ENCODE results near the gene BTN2A1.
"Not testable (repeated sequence)": the region's sequence is repeated elsewhere in the genome, so short reads cannot be mapped to it uniquely, and the experiment has no call there.

BTN2A1 gene

DNA sequence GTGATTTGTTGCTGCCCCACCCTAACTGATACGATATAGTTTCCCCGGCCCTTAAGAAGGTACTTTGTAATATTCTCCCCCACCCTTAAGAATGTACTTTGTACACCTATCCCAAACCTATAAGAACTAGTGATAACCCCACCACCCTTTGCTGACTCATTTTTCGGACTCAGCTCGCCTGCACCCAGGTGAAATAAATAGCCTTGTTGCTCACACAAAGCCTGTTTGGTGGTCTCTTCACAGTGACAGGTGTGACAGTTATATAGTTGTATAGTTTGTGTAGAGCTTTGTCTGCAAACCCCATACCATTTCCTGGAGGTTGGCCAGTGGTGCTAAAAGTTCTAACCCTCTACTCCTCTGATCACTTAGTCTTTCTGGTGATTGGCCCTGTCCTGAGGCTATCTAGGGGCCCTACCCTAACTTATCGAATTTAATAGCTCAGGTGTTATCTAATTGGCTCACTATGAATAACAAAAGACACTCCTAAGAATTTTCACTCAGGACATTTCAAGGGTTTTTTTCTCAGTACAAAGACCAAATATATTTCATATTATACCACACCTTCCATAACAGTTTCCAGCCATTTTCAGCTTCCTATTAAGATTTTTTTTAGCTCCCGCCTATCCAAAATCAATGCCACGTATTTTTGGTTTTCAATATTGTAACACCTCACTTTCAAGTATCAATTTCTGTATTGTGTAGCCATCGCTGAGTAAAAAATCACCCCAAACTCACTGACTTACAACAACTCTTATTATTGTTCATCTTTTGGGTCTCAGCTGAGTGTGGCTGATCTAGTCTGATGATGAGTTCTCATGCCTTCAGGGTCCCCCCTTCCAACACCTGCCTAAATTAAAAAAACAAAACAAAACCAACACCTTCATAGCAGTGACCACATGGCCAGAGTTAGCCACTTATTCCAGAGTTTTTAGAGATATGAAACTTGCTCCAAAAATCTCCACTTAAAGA, 32.5 kb downstream of the BTN2A1 start:
- DNase-seq (ENCODE audit: extremely low read depth in 1 of 2, low read depth in 1 of 2): no peak

DNA sequence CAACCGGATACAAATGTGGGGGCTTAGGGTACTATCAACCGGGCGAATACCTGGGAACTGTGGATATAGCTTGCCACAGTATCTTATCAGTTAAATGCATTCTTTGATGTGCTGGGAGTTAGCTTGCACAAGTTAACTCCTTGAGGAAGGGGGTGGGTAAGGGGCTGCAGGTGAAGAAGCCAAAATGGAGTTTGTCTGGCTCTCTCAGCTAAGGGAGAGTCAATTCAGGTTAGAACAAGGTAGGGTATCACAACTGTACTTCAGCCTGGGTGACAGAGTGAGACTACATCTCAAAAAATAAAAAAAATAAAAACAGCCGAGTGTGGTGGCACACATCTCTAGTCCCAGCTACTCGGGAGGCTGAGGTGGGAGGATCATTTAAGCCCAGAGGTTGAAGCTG, 33.8 kb downstream of the BTN2A1 start:
- no peak for DNase-seq (ENCODE audit: extremely low read depth in 1 of 2, low read depth in 1 of 2)

DNA sequence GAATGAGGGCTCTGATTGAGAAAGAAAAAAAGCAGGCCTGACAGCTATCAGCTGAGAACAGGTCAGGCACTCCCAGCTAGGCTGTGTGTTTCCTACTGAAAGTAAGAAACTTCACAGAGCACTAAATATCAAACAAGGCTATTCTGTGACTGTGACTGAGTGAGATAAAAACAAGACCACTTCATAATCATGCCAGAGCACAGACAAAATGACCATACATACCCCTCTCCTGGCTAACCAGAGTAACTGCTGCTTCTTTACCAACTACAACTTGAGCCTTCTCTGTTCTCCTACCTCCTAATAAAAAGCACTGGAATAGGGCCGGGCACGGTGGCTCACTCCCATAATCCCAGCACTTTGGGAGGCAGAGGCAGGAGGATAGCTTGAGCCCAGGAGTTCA, 35.5 kb downstream of the BTN2A1 start:
- no peak for DNase-seq (ENCODE audit: extremely low read depth in 1 of 2, low read depth in 1 of 2)

DNA sequence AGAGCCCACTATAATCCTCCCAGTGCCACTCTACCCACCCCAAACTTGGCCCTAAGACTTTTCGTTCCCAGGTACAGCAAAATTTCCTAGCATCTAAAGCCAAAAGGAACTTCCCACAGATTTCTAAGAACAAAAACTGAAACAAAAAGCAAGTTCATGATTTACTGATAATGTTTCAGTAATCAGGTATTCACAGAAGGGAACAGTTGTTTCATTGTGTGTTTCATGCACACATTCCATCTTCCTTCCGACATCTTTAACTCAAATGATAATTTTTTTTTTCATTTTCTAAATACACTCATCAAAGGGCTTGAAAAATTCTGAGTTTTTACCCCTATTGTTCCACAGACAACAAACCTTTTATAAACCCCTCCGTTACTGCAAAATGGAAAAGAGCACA, 36.4 kb downstream of the BTN2A1 start:
- DNase-seq (ENCODE audit: extremely low read depth in 1 of 2, low read depth in 1 of 2): no peak

DNA sequence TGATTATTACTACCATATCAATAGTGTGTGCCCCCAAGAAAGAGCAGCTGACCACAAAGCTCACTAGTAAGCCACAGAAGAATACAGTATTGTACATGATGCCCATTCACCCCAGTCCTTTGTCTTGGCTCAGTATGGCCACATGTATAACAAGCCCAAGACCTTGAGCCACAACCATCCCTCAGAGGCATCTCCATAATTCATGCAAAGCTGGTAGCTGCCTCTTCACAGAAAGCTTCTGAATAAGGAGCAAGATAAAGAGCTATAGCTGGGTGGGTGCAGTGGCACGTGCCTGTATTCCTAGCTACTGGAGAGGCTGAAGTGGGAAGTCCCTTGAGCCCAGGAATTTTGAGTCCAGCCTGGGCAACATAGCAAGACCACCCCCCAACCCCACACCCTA, 37.5 kb downstream of the BTN2A1 start:
- DNase-seq (ENCODE audit: extremely low read depth in 1 of 2, low read depth in 1 of 2): no peak

DNA sequence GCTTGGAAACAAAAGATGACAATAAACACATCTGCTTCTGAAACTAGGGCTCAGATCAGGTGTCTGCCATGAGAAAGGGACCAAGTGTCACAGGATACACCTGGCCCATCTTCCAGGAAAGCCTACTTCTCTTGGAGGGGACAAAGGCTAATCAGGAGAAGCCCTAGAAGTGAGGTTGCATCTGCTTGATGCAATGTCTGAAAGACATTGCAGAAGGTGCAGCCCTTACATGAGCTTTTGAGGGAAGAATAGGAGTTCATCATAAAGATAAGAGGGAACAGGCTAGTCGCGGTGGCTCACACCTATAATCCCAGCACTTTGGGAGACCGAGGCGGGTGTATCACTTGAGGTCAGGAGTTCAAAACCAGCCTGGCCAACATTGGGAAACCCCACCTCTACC, 39.9 kb downstream of the BTN2A1 start:
- no peak for DNase-seq (ENCODE audit: extremely low read depth in 1 of 2, low read depth in 1 of 2)

DNA sequence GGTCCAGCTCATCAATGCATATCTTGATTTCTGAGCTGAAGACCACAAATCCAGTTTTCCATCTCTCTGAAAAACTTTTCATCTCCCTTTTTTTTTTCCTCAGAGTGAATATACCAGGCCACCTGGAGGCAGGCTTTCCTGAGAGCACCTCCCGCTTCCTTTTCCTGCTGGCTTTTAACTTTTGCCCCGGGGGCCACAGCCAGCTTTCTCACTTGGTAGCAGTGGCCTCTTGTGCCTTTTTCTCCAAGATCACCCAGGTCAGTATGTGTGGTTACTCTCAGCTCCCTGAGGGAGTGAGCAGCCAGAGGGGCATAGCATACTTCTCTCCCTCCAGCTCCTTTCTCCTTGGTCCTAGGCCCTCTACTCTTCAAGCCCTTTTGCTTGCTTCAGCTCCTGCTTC, 42.3 kb downstream of the BTN2A1 start, which contains the start of gene BTN1A1:
Gene BTN1A1, plus strand, starts transcription at position 202 of the 400 bp plus-strand sequence. CDS start 984 bp downstream, outside the sequence.
- no peak for DNase-seq (ENCODE audit: extremely low read depth in 1 of 2, low read depth in 1 of 2)

DNA sequence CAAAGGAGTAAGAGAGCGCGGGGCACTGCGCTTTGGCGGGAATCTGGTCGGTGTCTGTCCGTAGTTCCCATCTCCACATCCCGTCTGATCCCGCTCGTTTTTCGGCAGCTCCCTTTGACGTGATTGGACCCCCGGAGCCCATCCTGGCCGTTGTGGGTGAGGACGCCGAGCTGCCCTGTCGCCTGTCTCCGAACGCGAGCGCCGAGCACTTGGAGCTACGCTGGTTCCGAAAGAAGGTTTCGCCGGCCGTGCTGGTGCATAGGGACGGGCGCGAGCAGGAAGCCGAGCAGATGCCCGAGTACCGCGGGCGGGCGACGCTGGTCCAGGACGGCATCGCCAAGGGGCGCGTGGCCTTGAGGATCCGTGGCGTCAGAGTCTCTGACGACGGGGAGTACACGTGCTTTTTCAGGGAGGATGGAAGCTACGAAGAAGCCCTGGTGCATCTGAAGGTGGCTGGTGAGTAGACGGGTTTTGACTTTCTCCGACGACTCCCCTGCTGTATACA, 43.8 kb downstream of the BTN2A1 start:
- DNase-seq (ENCODE audit: extremely low read depth in 1 of 2, low read depth in 1 of 2): peak in 1 of 2 donors; percentile 7

DNA sequence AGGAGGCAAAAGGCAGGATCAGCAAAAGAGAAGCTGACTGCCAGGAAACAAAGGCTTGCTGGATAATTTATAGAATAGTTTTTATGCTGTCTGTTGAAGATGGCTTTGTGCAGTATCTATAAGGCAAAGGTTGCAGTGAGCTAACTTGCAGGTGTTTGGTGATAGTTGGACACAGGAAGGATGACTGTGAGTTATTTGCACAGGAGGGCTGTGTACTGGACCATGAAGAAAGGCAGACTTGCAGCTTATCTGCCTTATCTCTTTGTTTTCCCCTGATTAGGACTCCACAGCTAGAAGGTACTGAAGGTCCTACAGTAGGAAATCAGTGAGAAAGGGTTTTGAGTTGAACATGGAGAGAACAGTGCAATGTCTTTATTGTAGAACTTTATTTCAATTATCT, 44.4 kb downstream of the BTN2A1 start:
- no peak for DNase-seq (ENCODE audit: extremely low read depth in 1 of 2, low read depth in 1 of 2)

DNA sequence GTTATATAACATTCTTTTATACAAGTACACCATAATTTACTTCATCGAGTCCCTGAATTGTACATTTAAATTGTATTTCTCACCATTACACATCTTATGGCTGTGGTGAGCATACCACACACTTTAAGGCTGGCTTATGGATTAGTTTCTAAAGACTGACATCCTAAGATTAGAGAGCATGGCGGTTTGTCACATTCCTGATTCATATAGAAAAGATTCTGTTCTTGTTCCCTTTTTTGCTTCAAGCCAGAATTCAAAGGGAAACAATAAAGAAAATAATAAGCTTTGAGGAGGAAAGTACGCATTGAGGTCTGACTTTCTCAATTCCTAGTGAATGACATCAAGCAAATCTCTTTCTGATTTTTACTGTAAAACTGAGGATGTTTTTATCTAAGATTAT, 44.9 kb downstream of the BTN2A1 start:
- no peak for DNase-seq (ENCODE audit: extremely low read depth in 1 of 2, low read depth in 1 of 2)

DNA sequence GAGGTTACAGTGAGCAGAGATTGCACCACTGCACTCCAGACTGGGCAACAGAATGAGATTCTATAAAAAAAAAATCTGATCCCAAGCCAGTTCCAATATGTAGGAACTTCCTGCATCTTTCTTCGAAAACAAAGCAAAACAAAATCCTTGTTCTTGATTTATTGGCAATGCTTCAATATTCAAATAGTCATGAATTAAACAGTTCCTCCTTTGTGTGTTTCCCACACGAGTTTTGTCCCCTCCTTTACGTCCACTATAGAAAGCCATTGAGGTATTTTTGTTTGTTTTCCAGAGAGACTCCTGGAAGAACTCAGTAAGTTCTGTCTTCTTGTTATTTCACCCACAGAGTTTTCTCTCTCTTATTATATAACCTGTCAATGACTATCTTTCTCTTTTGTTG, 49.9 kb downstream of the BTN2A1 start:
- no peak for DNase-seq (ENCODE audit: extremely low read depth in 1 of 2, low read depth in 1 of 2)

DNA sequence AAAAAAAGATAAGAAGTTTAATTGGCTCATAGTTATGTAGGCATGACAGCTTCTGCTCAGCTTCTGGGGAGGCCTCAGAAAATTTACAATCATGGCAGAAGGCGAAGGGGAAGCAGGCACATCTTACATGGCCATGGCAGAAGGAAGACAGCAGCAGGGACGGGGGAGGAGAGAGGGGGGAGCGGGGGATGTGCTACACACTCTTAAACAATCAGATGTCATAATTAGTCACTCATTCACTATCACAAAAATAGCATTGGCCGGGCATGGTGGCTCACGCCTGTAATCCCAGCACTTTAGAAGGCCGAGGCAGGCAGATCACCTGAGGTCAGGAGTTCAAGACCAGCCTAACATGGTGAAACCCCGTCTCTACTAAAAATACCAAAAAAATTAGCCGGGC, 53.3 kb downstream of the BTN2A1 start:
- DNase-seq (ENCODE audit: extremely low read depth in 1 of 2, low read depth in 1 of 2): not testable (repeated sequence)

DNA sequence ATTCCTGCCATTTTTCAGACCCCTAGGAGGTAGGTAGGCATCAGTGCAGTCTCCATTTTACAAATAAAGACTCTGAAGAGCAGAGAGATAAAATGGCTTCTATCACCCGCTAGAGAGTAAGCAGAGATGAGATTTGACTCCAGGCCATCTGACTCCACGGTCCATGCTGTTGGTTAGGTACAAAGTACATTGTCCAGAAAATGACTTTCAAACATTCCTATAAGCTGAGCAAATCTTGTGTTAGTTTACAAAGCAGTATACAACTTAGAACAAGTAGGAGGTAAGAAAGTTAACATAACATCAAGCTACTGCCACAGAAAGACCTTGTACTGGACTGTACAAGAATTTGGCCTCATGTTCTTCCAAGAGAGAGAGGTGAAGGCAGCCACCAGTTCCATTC, 57.2 kb downstream of the BTN2A1 start:
- DNase-seq (ENCODE audit: extremely low read depth in 1 of 2, low read depth in 1 of 2): no peak

DNA sequence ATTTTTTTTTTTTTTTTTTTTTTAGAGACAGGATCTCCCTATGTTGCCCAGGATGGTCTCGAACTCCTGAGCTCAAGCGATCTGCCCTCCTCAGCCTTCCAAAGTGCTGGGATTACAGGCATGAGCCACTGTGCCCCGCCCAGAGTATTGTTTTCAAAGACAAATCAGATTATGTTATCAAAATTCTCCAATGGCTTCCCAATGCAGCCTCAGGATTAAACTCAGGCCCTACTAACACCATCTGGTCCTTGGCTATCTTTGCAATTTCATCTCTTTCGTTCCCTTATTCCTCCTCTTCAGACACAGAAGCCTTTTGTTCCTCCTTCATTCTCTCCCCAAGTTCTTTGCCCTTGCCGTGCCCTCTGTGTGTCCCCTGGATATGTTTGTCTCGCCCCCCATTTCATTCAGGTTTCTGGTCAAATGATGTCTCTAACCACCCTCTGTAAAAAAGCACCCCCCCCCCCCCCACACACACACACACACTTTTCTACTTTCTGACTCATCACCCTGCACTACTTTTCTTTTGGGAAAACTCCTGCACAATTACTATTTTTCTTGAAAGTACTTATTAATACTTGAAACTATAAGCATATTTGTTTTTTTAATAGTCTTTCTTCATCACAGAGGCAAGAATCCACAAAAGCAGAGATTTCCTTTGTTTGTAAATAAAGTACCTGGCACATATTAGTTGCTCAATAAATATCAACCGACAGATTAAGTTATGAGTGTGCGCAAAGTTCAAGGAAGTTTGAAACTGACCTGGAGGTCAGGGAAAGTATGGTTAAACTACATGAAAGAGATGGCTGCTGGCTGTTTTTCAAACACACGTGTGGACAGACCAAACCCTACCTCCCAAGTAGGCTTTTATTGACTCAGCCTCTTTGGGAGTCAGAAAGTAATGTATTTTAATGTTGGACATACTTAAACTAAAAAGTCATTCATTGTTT, 59.0 kb downstream of the BTN2A1 start:
- no peak for DNase-seq (ENCODE audit: extremely low read depth in 1 of 2, low read depth in 1 of 2)
